Measurements from ENCODE around the gene CUX1. TPM values are rescaled to one million over a fixed set of nuclear protein-coding genes. Genes with fewer than 3 reads are reported as not detected.

Gene CUX1
- total RNA-seq, 1 donor from 2014 or later = 50.6 TPM

DNA sequence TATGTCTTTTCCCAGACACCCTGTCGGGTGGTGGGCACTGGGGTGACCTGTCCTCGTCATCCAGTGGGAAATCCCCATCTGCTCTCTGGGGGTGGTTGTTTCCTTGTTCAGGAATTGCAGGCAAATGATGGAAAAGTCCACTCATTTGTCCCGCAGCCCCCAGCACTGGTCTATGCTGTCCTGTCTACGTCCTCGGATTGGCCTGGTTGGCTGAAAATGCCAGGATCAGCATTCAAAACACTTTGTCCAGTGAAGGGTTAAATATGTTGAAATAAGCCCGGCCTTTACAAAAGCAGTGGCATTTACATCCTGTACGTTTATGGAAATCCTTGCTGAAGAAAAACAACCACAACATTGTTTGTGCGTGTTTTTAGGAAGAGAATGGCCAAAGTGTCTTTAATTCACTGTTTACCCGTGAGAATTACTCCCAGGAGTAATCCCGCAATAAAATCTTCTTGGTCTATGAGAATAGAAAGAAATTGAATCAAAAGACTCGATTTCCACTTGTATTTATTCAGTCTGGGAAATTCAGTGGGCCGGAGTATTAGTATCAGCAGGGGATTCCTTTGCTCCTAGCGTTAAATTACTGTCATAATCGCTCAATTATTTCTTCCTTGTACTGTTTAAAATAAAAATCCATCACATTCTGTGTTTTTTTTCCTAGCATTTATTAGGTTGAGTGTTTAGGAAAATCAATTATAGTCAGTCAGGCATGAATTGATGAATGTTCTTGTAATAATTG is 352.4 kb downstream of the CUX1 start:
- Histone ChIP-seq H3K9ac (ENCODE audit: low read length) (peak overlapping the region; percentile 77), H4K20me1 (ENCODE audit: insufficient read depth, low read length) (no peaks in the 10 kb centered on the region), H3K4me1 (ENCODE audit: insufficient read depth, low read length) (peaks cover 21% of the 10 kb centered on the region), H3K4me2 (ENCODE audit: low read length) (peak overlapping the region; percentile 81), H3K4me3 (ENCODE audit: insufficient read depth, low read depth, low read length) (peak overlapping the region; percentile 24), H3K27ac (ENCODE audit: low read depth, low read length) (peak overlapping the region; percentile 77), H3K36me3 (ENCODE audit: insufficient read depth, low read length) (peaks cover 4% of the 10 kb centered on the region), H2AFZ (ENCODE audit: low read depth, low read length) (peak overlapping the region; percentile 64), H3K27me3 (ENCODE audit: insufficient read depth, low read length) (no peaks in the 10 kb centered on the region), H3K79me2 (ENCODE audit: insufficient read depth, low read length) (no peaks in the 10 kb centered on the region), H3K9me3 (ENCODE audit: insufficient read depth, low read depth, low read length) (no peaks in the 10 kb centered on the region)
- FAIRE-seq = no peak
- Mint-ChIP-seq H3K4me1 (ENCODE audit: low read depth, unreplicated experiment) (peaks cover 8% of the 10 kb centered on the region), H3K36me3 (ENCODE audit: low read depth, unreplicated experiment) (peaks cover 18% of the 10 kb centered on the region), H3K9me3 (ENCODE audit: unreplicated experiment) (no peaks in the 10 kb centered on the region), H3K27me3 (ENCODE audit: low read depth, unreplicated experiment) (no peaks in the 10 kb centered on the region), H3K4me3 (ENCODE audit: unreplicated experiment) (no peak overlapping the region), H3K27ac (ENCODE audit: unreplicated experiment) (no peak overlapping the region)
- DNase-seq (ENCODE audit: low read depth) = peak; percentile 33
- TF ChIP-seq EZH2 (IDR thresholded peaks at IDR 0.05; ENCODE audit: insufficient read depth, low read length) = no peak
- TF ChIP-seq, protein P1, sequence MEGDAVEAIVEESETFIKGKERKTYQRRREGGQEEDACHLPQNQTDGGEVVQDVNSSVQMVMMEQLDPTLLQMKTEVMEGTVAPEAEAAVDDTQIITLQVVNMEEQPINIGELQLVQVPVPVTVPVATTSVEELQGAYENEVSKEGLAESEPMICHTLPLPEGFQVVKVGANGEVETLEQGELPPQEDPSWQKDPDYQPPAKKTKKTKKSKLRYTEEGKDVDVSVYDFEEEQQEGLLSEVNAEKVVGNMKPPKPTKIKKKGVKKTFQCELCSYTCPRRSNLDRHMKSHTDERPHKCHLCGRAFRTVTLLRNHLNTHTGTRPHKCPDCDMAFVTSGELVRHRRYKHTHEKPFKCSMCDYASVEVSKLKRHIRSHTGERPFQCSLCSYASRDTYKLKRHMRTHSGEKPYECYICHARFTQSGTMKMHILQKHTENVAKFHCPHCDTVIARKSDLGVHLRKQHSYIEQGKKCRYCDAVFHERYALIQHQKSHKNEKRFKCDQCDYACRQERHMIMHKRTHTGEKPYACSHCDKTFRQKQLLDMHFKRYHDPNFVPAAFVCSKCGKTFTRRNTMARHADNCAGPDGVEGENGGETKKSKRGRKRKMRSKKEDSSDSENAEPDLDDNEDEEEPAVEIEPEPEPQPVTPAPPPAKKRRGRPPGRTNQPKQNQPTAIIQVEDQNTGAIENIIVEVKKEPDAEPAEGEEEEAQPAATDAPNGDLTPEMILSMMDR (IDR thresholded peaks at IDR 0.05; ENCODE audit: insufficient read depth, low read depth, low read length) = no peak

DNA sequence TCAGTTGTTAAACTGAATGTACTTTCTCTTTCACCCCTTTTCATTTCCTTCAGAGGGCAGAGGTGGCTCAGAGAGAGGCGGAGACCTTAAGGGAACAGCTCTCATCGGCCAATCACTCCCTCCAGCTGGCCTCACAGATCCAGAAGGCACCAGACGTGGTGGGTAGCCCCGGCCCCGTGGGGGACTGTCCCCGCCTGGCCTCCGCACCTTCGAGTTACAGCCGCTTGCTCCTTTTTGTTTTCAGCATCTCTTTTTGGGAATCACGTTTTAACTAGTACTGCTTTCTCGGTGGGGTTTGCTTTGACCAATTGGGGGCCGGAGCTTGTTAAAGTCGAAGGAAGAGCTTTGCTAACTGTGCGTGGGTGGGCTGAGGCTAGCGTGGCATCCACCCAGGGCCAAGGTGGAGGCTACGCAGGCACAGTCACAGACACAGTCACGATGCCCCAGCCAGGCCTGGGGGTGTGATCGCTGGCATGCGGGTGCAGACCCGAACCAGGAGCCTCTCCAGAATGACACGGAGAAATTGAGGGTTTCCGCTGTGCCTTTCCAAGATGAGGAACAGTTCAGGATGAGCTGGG is 353.1 kb downstream of the CUX1 start:
- Mint-ChIP-seq H3K9me3 (ENCODE audit: unreplicated experiment) (no peaks in the 10 kb centered on the region), H3K27ac (ENCODE audit: unreplicated experiment) (no peak overlapping the region), H3K4me1 (ENCODE audit: low read depth, unreplicated experiment) (peaks cover 8% of the 10 kb centered on the region), H3K4me3 (ENCODE audit: unreplicated experiment) (no peak overlapping the region), H3K27me3 (ENCODE audit: low read depth, unreplicated experiment) (no peaks in the 10 kb centered on the region), H3K36me3 (ENCODE audit: low read depth, unreplicated experiment) (peaks cover 20% of the 10 kb centered on the region)
- Histone ChIP-seq H3K79me2 (ENCODE audit: insufficient read depth, low read length) (no peaks in the 10 kb centered on the region), H3K9me3 (ENCODE audit: insufficient read depth, low read depth, low read length) (no peaks in the 10 kb centered on the region), H2AFZ (ENCODE audit: low read depth, low read length) (peak overlapping the region; percentile 64), H3K27me3 (ENCODE audit: insufficient read depth, low read length) (no peaks in the 10 kb centered on the region), H3K4me2 (ENCODE audit: low read length) (peak overlapping the region; percentile 81), H3K4me3 (ENCODE audit: insufficient read depth, low read depth, low read length) (peak overlapping the region; percentile 24), H3K4me1 (ENCODE audit: insufficient read depth, low read length) (peaks cover 21% of the 10 kb centered on the region), H3K27ac (ENCODE audit: low read depth, low read length) (peak overlapping the region; percentile 77), H4K20me1 (ENCODE audit: insufficient read depth, low read length) (no peaks in the 10 kb centered on the region), H3K9ac (ENCODE audit: low read length) (peak overlapping the region; percentile 77), H3K36me3 (ENCODE audit: insufficient read depth, low read length) (peaks cover 4% of the 10 kb centered on the region)
- FAIRE-seq = no peak
- DNase-seq (ENCODE audit: low read depth) = peak; percentile 26
- no peak for TF ChIP-seq EZH2 (IDR thresholded peaks at IDR 0.05; ENCODE audit: insufficient read depth, low read length)
- TF ChIP-seq, protein P1 (IDR thresholded peaks at IDR 0.05; ENCODE audit: insufficient read depth, low read depth, low read length) = no peak

DNA sequence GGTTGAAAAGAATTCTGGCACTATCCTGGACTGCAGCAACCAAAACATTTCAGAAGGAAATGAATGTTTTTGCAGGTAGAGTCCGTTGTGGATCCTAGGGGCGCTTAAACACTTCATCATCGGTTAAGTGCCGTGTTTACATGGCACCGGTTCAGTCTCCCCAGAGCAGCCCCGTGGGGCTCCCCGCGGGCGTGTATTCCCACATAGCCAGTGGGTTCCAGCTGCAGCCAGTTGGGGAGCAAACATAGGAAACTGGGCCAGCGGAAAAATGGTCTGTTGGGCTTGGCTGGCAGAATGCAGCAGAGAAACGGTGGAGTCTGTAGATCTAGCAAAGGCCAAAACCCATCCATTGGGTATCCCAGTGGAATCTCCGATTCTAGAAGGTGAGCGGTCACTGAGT is 356.2 kb downstream of the CUX1 start:
- peaks cover 21% of the 10 kb centered on the region for H3K4me1 ChIP-seq (ENCODE audit: insufficient read depth, low read length)
- no peak overlapping the region for H2AFZ ChIP-seq (ENCODE audit: low read depth, low read length)
- H3K27ac Mint-ChIP-seq (ENCODE audit: unreplicated experiment) = no peak overlapping the region
- H3K4me1 Mint-ChIP-seq (ENCODE audit: low read depth, unreplicated experiment) = peaks cover 8% of the 10 kb centered on the region
- no peak overlapping the region for H3K4me3 ChIP-seq (ENCODE audit: insufficient read depth, low read depth, low read length)
- DNase-seq (ENCODE audit: low read depth) (no peak), FAIRE-seq (no peak)
- no peak overlapping the region for H3K27ac ChIP-seq (ENCODE audit: low read depth, low read length)
- H3K27me3 Mint-ChIP-seq (ENCODE audit: low read depth, unreplicated experiment) = no peaks in the 10 kb centered on the region
- no peaks in the 10 kb centered on the region for H4K20me1 ChIP-seq (ENCODE audit: insufficient read depth, low read length)
- no peak for TF ChIP-seq EZH2 (IDR thresholded peaks at IDR 0.05; ENCODE audit: insufficient read depth, low read length)
- TF ChIP-seq, protein P1 (IDR thresholded peaks at IDR 0.05; ENCODE audit: insufficient read depth, low read depth, low read length) = no peak
- no peak overlapping the region for H3K4me2 ChIP-seq (ENCODE audit: low read length)
- H3K9ac ChIP-seq (ENCODE audit: low read length) = no peak overlapping the region
- no peaks in the 10 kb centered on the region for H3K9me3 ChIP-seq (ENCODE audit: insufficient read depth, low read depth, low read length)
- no peaks in the 10 kb centered on the region for H3K79me2 ChIP-seq (ENCODE audit: insufficient read depth, low read length)
- H3K36me3 Mint-ChIP-seq (ENCODE audit: low read depth, unreplicated experiment) = peaks cover 25% of the 10 kb centered on the region
- H3K4me3 Mint-ChIP-seq (ENCODE audit: unreplicated experiment) = no peak overlapping the region
- H3K36me3 ChIP-seq (ENCODE audit: insufficient read depth, low read length) = no peaks in the 10 kb centered on the region
- H3K9me3 Mint-ChIP-seq (ENCODE audit: unreplicated experiment) = no peaks in the 10 kb centered on the region
- H3K27me3 ChIP-seq (ENCODE audit: insufficient read depth, low read length) = no peaks in the 10 kb centered on the region

All from astrocyte (in vitro differentiated cells and primary cell).